Eye (tissue), 1 donor: ENCODE data around the gene TRIM15.
"Not testable (repeated sequence)": the region's sequence is repeated elsewhere in the genome, so short reads cannot be mapped to it uniquely, and the experiment has no call there.

Experiments
- DNase-seq: peaks from one replicate; pipeline ENCODE4 v3.0.0-alpha.2; 2015

TRIM15 gene

GRCh38 chr6:30163090-30163917, at the start of gene TRIM15:
TRIM15 (plus strand) TSS chr6:30163546; CDS start chr6:30163685, 139 bp downstream.
- DNase-seq, result no peak

GRCh38 chr6:30113841-30114240, 49.5 kb upstream of the TRIM15 start:
- DNase-seq, result no peak

- no peak for DNase-seq
These were observed 46.6 kb upstream of the TRIM15 start for GRCh38 chr6:30116724-30117123.

- not testable (repeated sequence) for DNase-seq
These were observed 44.7 kb upstream of the TRIM15 start for GRCh38 chr6:30118691-30119090.

- DNase-seq, result no peak
These were observed 41.6 kb upstream of the TRIM15 start for GRCh38 chr6:30121446-30122366.

GRCh38 chr6:30122515-30122914, 40.8 kb upstream of the TRIM15 start:
- DNase-seq, result no peak

GRCh38 chr6:30127238-30128093, 35.9 kb upstream of the TRIM15 start:
- peak; percentile 50 for DNase-seq

- no peak for DNase-seq
These were observed 33.8 kb upstream of the TRIM15 start for GRCh38 chr6:30129265-30130178.

- DNase-seq, result no peak
These were observed 33.1 kb upstream of the TRIM15 start for GRCh38 chr6:30130179-30130679.

- DNase-seq, result peak; percentile 91
These were observed 32.2 kb upstream of the TRIM15 start for GRCh38 chr6:30130887-30131862.

GRCh38 chr6:30131947-30132497, 31.3 kb upstream of the TRIM15 start:
- no peak for DNase-seq

GRCh38 chr6:30135147-30135546, 28.2 kb upstream of the TRIM15 start:
- DNase-seq, result no peak

- no peak for DNase-seq
These were observed 27.6 kb upstream of the TRIM15 start, which contains the start of gene TRIM40 for GRCh38 chr6:30135757-30136156. TRIM40 (plus strand) TSS chr6:30136140; CDS start chr6:30137037, 897 bp downstream.

- DNase-seq, result no peak
These were observed 26.6 kb upstream of the TRIM15 start for GRCh38 chr6:30136570-30137286.

GRCh38 chr6:30140240-30140639, 23.1 kb upstream of the TRIM15 start:
- DNase-seq, result not testable (repeated sequence)

- no peak for DNase-seq
These were observed 20.7 kb upstream of the TRIM15 start for GRCh38 chr6:30142665-30143064.

- DNase-seq, result no peak
These were observed 19.6 kb upstream of the TRIM15 start for GRCh38 chr6:30143780-30144179.

- DNase-seq, result no peak
These were observed 18.5 kb upstream of the TRIM15 start for GRCh38 chr6:30144811-30145210.

GRCh38 chr6:30145818-30146217, 17.5 kb upstream of the TRIM15 start:
- no peak for DNase-seq
